ENCODE results near the gene ZNF678. TPM values are rescaled to one million over a fixed set of nuclear protein-coding genes. Genes with fewer than 3 reads are reported as not detected.
"Not testable (repeated sequence)": the region's sequence is repeated elsewhere in the genome, so short reads cannot be mapped to it uniquely, and the experiment has no call there.

Gene ZNF678
- polyA plus RNA-seq, 3 donors: 1.5 to 1.9 (median 1.7) TPM

DNA sequence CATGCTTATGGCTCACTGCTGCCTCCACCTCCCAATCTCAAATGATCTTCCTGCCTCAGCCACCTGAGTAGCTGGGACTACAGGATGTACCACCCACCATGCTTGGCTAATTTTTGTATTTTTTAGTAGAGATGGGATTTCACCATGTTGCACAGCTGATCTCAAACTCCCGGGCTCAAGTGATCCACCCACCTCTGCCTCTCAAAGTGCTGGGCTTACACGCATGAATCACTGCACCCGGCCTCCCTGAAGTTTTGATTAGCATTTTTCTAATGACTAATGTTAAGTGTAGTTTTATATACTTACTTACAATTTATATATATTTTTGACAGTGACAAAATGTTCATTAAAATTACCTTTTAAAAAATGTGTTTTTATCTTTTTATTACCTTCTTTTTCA is 41.1 kb downstream of the ZNF678 start:
- Histone ChIP-seq H3K27me3 (ENCODE audit: control insufficient read depth in 2 of 2, insufficient read depth in 2 of 2, low read length in 2 of 2) (no peaks in the 10 kb centered on the region), H2AFZ (ENCODE audit: insufficient read depth, low read depth, low read length, poor library complexity, severe bottlenecking) (no peak overlapping the region), H3K4me3 (replicated peaks in 1 of 3; ENCODE audit: low read depth in 2 of 3, low read length in 3 of 3) (no peak overlapping the region), H3K4me2 (replicated peaks; ENCODE audit: extremely low read depth, low read length, poor library complexity, severe bottlenecking) (no peak overlapping the region), H3K79me2 (ENCODE audit: insufficient read depth, low read length) (no peaks in the 10 kb centered on the region), H3K9me3 (replicated peaks in 1 of 2; ENCODE audit: control insufficient read depth in 1 of 2, insufficient read depth in 1 of 2, low read length in 2 of 2) (peaks cover 36 to 77% of the 10 kb centered on the region in 2 donors), H3K4me1 (ENCODE audit: control insufficient read depth in 1 of 2, insufficient read depth in 2 of 2, low read length in 2 of 2) (no peaks in the 10 kb centered on the region), H3K27ac (ENCODE audit: low read depth in 1 of 2, low read length in 2 of 2) (no peak overlapping the region), H3K36me3 (replicated peaks in 1 of 2; ENCODE audit: control insufficient read depth in 1 of 2, insufficient read depth in 2 of 2, low read length in 2 of 2) (peaks cover 0 to 19% of the 10 kb centered on the region in 2 donors), H4K20me1 (ENCODE audit: insufficient read depth, low read length) (no peaks in the 10 kb centered on the region), H3K9ac (ENCODE audit: insufficient read depth, low read length, poor library complexity, severe bottlenecking) (no peak overlapping the region)
- H3K9me3 Mint-ChIP-seq: peaks cover 24 to 66% (median 59%) of the 10 kb centered on the region in 7 donors
- H3K4me3 Mint-ChIP-seq: no peak overlapping the region
- TF ChIP-seq, protein P1, sequence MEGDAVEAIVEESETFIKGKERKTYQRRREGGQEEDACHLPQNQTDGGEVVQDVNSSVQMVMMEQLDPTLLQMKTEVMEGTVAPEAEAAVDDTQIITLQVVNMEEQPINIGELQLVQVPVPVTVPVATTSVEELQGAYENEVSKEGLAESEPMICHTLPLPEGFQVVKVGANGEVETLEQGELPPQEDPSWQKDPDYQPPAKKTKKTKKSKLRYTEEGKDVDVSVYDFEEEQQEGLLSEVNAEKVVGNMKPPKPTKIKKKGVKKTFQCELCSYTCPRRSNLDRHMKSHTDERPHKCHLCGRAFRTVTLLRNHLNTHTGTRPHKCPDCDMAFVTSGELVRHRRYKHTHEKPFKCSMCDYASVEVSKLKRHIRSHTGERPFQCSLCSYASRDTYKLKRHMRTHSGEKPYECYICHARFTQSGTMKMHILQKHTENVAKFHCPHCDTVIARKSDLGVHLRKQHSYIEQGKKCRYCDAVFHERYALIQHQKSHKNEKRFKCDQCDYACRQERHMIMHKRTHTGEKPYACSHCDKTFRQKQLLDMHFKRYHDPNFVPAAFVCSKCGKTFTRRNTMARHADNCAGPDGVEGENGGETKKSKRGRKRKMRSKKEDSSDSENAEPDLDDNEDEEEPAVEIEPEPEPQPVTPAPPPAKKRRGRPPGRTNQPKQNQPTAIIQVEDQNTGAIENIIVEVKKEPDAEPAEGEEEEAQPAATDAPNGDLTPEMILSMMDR (IDR thresholded peaks at IDR 0.05): no peak
- no peak for DNase-seq
- no peaks in the 10 kb centered on the region for H3K4me1 Mint-ChIP-seq
- H3K27me3 Mint-ChIP-seq (ENCODE audit: low read depth in 3 of 3): no peaks in the 10 kb centered on the region
- intact Hi-C loops (cut with micrococcal nuclease): no loop called here
- no peak overlapping the region for H3K27ac Mint-ChIP-seq
- peaks cover 9 to 20% of the 10 kb centered on the region in 2 donors for H3K36me3 Mint-ChIP-seq
- WGBS (ENCODE audit: insufficient coverage): no CpG with 5 or more reads among the region's 3 CpGs

DNA sequence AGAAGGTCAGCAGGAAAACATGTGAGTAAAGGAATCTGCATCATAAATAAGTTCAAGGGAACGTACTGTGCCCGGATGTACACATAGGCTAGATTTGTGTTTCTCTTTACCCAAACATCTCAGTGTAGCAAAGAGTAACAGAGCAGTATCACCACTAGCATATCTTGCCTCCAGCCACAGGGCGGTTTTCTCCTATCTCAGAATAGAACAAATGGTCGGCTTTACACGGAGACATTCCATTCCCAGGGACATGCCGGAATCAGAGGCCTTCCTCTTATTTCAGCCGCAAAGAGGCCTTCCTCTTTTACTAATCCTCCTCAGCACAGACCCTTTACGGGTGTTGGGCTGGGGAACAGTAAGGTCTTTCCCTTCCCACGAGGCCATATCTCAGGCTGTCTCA is 42.9 kb downstream of the ZNF678 start:
- H3K9me3 ChIP-seq (replicated peaks in 1 of 2; ENCODE audit: control insufficient read depth in 1 of 2, insufficient read depth in 1 of 2, low read length in 2 of 2): peaks cover 50 to 72% of the 10 kb centered on the region in 2 donors
- H3K9me3 Mint-ChIP-seq: peaks cover 22 to 67% (median 53%) of the 10 kb centered on the region in 7 donors
- H3K36me3 Mint-ChIP-seq: peaks cover 13 to 32% of the 10 kb centered on the region in 2 donors

More for the DNA sequence above, 42.9 kb downstream of the ZNF678 start:
- intact Hi-C loops (cut with micrococcal nuclease); H3K4me2 ChIP-seq (replicated peaks; ENCODE audit: extremely low read depth, low read length, poor library complexity, severe bottlenecking); H3K27me3 ChIP-seq (ENCODE audit: control insufficient read depth in 2 of 2, insufficient read depth in 2 of 2, low read length in 2 of 2); DNase-seq; H3K27ac ChIP-seq (ENCODE audit: low read depth in 1 of 2, low read length in 2 of 2); H3K4me1 Mint-ChIP-seq; H3K4me1 ChIP-seq (ENCODE audit: control insufficient read depth in 1 of 2, insufficient read depth in 2 of 2, low read length in 2 of 2); H3K27me3 Mint-ChIP-seq (ENCODE audit: low read depth in 3 of 3); H3K4me3 ChIP-seq (replicated peaks in 1 of 3; ENCODE audit: low read depth in 2 of 3, low read length in 3 of 3); H3K79me2 ChIP-seq (ENCODE audit: insufficient read depth, low read length); H3K27ac Mint-ChIP-seq; H3K4me3 Mint-ChIP-seq; H3K9ac ChIP-seq (ENCODE audit: insufficient read depth, low read length, poor library complexity, severe bottlenecking); H4K20me1 ChIP-seq (ENCODE audit: insufficient read depth, low read length); H2AFZ ChIP-seq (ENCODE audit: insufficient read depth, low read depth, low read length, poor library complexity, severe bottlenecking): not testable (repeated sequence)
- 90% methylated on average over 4 of the region's 9 CpGs for WGBS (ENCODE audit: insufficient coverage)
- H3K36me3 ChIP-seq (replicated peaks in 1 of 2; ENCODE audit: control insufficient read depth in 1 of 2, insufficient read depth in 2 of 2, low read length in 2 of 2): peaks cover 0 to 34% of the 10 kb centered on the region in 2 donors
